ENCODE results near the gene TLN1. TPM values are rescaled to one million over a fixed set of nuclear protein-coding genes. Genes with fewer than 3 reads are reported as not detected.

Gene TLN1
- total RNA-seq, 1 donor from 2014 or later = 79.0 TPM

DNA sequence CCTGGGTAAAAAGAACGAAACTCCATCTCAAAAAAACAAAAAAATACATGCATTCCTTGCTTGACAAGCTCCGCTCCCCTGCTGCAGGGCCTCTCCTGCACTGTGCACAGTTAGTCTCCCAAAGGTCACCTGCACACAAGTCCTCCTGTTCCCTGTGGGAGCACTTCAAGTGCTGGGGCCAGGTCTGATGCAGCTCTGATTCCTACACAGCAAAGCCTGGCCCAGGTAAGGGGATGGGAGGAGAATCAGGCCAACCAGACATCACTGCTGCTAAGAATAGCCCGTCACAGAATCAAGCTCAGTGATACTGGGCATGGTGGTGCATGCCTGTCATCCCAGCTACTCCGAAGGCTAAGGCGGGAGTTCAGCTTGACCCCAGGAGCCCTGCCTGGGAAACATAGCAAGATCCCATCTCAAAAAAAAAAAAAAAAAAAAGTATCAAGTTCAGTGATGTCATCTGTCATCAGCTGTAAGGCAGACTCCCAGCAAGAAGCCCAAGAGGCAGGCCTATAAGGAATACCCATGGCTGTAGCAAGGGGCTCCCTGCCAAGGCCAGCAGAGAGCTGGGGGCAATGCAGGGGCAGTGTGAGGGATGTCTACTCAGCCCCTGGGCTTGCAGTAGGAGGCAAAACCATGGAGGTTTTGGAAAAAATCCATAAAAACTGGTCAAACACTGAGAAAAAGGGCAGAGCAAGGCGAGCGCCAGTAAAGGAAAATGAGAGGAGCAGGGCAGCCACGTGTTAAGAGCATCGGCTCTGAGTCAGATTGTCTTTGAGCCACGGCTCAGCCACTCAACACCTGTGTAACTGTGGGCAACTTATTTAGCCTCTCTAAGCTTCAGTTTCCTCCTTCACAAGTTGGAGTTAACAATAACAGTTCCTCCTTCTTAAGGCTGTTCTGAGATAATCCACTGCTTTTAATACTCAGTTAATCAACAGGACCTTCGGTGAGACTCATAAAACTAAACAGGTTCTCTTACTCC, 45.5 kb downstream of the TLN1 start:
- Histone ChIP-seq H3K4me3 (ENCODE audit: low read depth, low read length) (no peak overlapping the region), H3K36me3 (ENCODE audit: control insufficient read depth, insufficient read depth, low read length) (peaks cover 20% of the 10 kb centered on the region), H3K27me3 (ENCODE audit: control insufficient read depth, insufficient read depth, low read length) (no peaks in the 10 kb centered on the region)
- DNase-seq (ENCODE audit: low read depth) = no peak
- FAIRE-seq = peak; percentile 60
- TF ChIP-seq, protein P1, sequence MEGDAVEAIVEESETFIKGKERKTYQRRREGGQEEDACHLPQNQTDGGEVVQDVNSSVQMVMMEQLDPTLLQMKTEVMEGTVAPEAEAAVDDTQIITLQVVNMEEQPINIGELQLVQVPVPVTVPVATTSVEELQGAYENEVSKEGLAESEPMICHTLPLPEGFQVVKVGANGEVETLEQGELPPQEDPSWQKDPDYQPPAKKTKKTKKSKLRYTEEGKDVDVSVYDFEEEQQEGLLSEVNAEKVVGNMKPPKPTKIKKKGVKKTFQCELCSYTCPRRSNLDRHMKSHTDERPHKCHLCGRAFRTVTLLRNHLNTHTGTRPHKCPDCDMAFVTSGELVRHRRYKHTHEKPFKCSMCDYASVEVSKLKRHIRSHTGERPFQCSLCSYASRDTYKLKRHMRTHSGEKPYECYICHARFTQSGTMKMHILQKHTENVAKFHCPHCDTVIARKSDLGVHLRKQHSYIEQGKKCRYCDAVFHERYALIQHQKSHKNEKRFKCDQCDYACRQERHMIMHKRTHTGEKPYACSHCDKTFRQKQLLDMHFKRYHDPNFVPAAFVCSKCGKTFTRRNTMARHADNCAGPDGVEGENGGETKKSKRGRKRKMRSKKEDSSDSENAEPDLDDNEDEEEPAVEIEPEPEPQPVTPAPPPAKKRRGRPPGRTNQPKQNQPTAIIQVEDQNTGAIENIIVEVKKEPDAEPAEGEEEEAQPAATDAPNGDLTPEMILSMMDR (IDR thresholded peaks at IDR 0.05; ENCODE audit: insufficient read depth, low read length, severe bottlenecking) = no peak

GRCh38 chr9:35685506-35685905, 46.5 kb downstream of the TLN1 start:
- Histone ChIP-seq H3K36me3 (ENCODE audit: control insufficient read depth, insufficient read depth, low read length) (peaks cover 20% of the 10 kb centered on the region), H3K4me3 (ENCODE audit: low read depth, low read length) (no peak overlapping the region), H3K27me3 (ENCODE audit: control insufficient read depth, insufficient read depth, low read length) (no peaks in the 10 kb centered on the region)
- FAIRE-seq = no peak
- no peak for DNase-seq (ENCODE audit: low read depth)
- TF ChIP-seq, protein P1 (IDR thresholded peaks at IDR 0.05; ENCODE audit: insufficient read depth, low read length, severe bottlenecking) = no peak

DNA sequence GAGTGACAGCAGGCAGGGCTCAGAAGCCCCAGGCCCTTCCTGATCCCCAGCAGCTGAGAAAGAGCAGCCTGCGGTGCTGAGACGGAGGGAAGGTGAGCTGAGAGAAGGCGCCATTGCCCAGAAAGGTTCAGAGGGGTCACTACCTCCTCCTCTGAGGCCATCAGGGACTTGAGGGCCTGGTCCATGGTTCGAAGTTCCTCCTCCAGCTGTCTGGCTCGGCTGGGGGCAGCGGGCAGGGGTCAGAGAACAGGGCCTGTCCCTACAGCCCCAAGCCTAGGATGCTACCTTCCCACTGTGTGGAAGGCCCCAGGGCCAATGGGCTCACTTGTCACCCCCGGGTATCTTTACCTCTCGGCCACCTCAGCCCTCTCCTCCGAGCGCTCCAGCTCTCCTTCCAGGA, 47.1 kb downstream of the TLN1 start:
- TF ChIP-seq, protein P1 (IDR thresholded peaks at IDR 0.05; ENCODE audit: insufficient read depth, low read length, severe bottlenecking) = no peak
- no peak overlapping the region for H3K4me3 ChIP-seq (ENCODE audit: low read depth, low read length)
- FAIRE-seq (no peak), DNase-seq (ENCODE audit: low read depth) (no peak)
- H3K36me3 ChIP-seq (ENCODE audit: control insufficient read depth, insufficient read depth, low read length) = peaks cover 20% of the 10 kb centered on the region
- H3K27me3 ChIP-seq (ENCODE audit: control insufficient read depth, insufficient read depth, low read length) = no peaks in the 10 kb centered on the region

GRCh38 chr9:35683323-35683722, 48.7 kb downstream of the TLN1 start:
- TF ChIP-seq, protein P1 (IDR thresholded peaks at IDR 0.05; ENCODE audit: insufficient read depth, low read length, severe bottlenecking) = no peak
- H3K27me3 ChIP-seq (ENCODE audit: control insufficient read depth, insufficient read depth, low read length) = no peaks in the 10 kb centered on the region
- H3K4me3 ChIP-seq (ENCODE audit: low read depth, low read length) = no peak overlapping the region
- H3K36me3 ChIP-seq (ENCODE audit: control insufficient read depth, insufficient read depth, low read length) = peaks cover 20% of the 10 kb centered on the region
- no peak for FAIRE-seq
- no peak for DNase-seq (ENCODE audit: low read depth)

DNA sequence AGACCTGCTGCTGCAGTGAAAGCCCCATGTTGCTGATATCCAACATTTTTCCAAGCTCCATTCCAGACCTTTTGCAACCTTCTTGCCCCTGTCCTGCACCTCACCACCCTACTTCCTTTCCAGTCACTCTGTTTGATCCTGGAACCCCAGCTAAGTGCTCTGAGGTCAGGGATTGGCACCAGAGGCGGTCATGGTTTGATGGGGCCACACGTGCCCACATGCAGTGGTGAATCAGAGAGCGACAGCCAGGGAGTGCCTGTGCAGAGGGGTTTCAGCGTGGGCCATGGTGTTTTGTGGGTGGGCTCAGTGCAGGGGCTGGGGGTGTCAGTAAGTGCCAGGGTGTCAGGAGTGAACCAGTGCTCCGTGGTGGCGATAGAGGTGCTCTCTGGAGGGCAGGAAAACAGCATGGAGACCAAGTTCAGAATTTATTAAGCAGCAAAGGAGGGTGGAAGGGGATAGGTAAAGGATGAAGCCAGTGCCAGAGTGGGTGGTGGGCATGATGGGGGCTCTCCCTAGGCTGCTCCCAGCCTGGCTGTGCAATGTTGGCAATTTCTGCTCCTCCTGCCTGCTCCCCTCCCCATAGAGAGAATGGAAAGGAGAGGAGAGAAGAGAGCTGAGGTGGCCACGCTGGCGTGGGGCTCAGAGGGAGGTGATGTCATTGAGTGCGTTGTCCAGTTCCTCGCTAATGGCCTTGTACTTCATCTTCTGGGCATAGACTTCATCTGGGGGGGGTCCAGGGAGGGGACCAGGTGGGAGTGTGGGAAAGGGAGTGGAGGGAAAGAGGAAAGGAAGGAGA, 49.3 kb downstream of the TLN1 start:
- no peak for DNase-seq (ENCODE audit: low read depth)
- peak; percentile 13 for FAIRE-seq

More for the DNA sequence above, 49.3 kb downstream of the TLN1 start:
- no peaks in the 10 kb centered on the region for H3K27me3 ChIP-seq (ENCODE audit: control insufficient read depth, insufficient read depth, low read length)
- H3K36me3 ChIP-seq (ENCODE audit: control insufficient read depth, insufficient read depth, low read length) = peaks cover 19% of the 10 kb centered on the region
- TF ChIP-seq, protein P1 (IDR thresholded peaks at IDR 0.05; ENCODE audit: insufficient read depth, low read length, severe bottlenecking) = no peak
- no peak overlapping the region for H3K4me3 ChIP-seq (ENCODE audit: low read depth, low read length)
